ENCODE results near the gene MTTP.
"Not testable (repeated sequence)": the region's sequence is repeated elsewhere in the genome, so short reads cannot be mapped to it uniquely, and the experiment has no call there.

Gene MTTP
- total RNA-seq = 0 reads per million in 2 donors

DNA sequence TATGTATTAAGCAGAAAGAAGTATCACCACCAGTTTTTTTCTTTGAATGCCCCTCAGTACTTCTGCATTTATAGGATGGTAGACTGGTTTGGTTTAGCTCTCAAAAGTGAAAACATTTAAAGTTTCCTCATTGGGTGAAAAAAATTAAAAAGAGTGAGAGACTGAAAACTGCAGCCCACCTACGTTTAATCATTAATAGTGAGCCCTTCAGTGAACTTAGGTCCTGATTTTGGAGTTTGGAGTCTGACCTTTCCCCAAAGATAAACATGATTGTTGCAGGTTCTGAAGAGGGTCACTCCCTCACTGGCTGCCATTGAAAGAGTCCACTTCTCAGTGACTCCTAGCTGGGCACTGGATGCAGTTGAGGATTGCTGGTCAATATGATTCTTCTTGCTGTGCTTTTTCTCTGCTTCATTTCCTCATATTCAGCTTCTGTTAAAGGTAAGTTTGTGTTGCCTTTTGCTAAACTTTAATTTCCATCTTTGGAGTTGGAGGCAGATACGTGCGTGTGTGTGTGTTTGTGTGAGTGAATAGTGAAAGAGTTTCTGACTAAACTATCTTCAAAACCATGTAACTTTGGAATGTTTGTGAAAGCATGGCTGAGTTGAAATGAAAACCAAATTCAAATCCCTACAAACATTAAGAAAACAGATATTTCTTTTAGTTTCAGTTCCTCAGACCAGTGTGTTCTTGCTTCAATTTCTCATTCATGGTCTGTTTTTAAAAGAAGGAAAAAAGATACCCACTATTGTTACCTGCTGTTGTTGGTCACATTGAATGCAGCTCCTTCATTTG is at the start of gene MTTP:
Gene MTTP, plus strand, starts transcription at position 295 of the 795 bp plus-strand sequence. Its CDS starts 86 bp downstream, at position 381.
- no peak for DNase-seq

GRCh38 chr4:99529228-99529627 is 45.4 kb upstream of the MTTP start:
- DNase-seq = no peak

- DNase-seq = no peak
These were observed 44.7 kb upstream of the MTTP start for GRCh38 chr4:99529956-99530355.

DNA sequence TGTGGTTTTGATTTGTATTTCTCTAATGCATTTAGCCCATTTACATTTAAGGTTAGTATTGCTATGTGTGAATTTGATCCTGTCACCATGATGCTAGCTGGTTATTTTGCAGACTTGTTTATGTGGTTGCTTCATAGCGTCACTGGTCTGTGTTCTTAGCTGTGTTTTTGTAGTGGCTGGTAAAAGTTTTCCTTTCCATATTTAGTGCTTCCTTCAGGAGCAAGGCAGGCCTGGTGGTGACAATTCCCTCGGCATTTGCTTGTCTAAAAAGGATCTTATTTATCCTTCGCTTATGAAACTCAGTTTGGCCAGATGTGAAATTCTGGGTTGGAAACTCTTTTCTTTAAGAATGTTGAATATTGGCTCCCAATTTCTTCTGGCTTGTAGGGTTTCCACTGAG is 39.9 kb upstream of the MTTP start:
- not testable (repeated sequence) for DNase-seq

DNA sequence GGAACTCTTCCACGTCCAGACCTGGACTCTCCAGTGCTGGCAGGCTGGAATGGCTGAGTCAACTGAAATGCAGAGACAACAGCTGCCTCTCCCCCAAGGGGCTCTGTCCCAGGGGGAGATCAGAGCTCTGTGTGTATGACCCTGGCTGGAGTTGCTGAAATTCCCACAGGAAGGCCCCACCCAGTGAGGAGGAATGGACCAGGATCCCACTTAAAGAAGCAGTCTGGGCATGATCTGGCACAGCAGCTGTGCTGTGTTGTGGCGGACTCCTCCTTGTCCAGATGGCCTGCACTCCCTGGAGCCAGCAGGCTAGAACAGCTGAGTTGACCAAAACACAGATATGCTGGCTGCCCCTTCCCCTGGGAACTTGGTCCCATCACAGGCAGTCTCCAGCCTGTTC is 38.4 kb upstream of the MTTP start:
- DNase-seq = no peak

- DNase-seq = no peak
These were observed 37.8 kb upstream of the MTTP start for GRCh38 chr4:99536848-99537247.

GRCh38 chr4:99537674-99538073 is 37.0 kb upstream of the MTTP start:
- DNase-seq = no peak

DNA sequence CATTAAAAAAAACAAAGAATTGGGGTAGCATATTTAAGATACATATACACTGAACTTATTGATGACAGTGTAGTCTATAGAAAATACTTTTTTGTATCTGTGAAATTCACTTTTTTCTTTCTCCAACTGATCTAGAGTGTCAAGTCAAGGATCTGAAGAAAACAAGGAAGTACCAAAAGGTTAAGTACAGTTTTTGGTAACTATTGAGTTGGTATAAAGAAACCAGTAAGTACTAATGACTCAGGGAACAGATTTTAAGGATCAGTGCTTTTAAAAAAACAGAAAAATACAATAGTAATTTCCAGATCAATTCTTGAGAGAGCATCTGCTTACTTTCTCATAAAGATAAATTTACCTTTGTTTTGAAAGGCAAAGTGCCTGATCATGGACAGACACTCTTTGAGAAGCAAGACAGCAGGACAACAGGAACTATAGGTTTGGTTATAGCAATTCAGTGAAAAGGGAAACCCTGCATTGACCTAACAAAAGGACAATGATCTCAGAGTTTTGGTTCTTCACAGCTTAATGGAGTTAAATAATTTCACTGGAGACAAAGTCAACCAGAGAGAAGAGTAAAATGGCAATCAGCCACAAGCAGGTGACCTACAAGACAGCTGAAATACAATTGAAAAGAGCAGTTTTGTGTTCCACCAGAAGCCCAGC is 34.2 kb upstream of the MTTP start:
- no peak for DNase-seq

GRCh38 chr4:99552872-99553271 is 21.8 kb upstream of the MTTP start:
- DNase-seq = no peak

GRCh38 chr4:99563310-99564186 is 11.1 kb upstream of the MTTP start, which contains the start of gene TRMT10A:
TRMT10A (minus strand) TSS chr4:99564039; CDS start chr4:99559338, 4,701 bp downstream.
- peak; percentile 89 for DNase-seq

- DNase-seq = no peak
These were observed 9.7 kb upstream of the MTTP start for GRCh38 chr4:99564921-99565320.

- DNase-seq = no peak
These were observed 2.7 kb upstream of the MTTP start for GRCh38 chr4:99571883-99572282.

- DNase-seq = no peak
These were observed 1.9 kb upstream of the MTTP start for GRCh38 chr4:99572527-99573240.

- no peak for DNase-seq
These were observed 772 bp upstream of the MTTP start for GRCh38 chr4:99573735-99574368.

- no peak for DNase-seq
These were observed 4.1 kb downstream of the MTTP start for GRCh38 chr4:99578714-99579113.

DNA sequence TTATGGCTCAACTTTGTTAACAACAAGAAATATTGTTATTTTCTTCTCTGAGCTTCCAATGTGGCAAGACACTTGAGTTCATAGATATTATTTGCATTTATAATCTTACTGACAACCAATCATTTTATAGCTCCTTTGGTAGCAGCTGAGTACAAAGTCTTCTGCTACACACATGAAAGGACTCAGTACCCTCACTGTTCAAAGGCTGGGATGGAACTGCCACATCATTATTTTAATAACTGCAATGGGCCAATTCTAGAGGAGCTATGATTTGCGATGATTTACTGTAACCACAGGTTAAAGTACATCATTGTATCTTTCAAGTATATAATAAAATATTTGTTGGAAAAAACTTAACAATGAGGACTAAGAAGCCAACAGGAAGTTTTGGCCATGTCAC is 10.9 kb downstream of the MTTP start:
- DNase-seq = no peak

DNA sequence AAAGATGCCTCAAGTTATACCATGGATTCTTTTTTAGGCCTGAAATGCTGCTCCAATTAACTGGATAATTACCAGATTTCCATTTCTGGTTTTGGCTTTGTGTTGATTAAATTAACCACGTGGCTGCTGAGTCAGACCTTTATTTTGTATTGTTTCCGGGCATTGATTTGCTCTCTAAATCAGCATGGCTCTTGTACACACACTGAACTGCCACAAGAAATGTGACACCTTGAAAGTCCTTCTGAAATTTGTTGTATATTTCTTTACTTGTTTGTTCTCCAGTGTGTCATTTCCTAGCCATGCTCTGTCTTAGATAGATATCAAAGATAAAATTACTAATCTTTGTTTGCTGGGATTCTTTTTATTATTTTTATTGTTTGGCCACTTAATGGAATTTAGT is 11.7 kb downstream of the MTTP start:
- no peak for DNase-seq

DNA sequence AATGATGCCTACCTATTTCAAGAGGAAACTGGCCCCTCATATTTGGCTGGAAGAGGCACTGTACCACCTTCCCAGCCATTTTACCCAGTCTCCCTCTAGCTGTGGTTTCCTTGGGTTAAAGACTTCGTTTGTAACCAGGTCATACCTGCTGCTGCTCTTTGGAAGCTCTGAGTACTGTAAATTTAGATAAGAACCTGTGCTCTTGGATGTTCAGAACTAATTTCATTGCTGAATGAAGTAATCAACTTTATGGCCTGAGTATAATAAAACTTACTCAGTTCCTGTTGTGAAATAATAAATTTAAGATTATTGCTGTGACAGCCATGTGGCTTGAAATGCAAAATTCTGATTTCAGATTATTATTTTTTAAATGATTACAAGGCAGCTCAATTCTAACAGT is 12.2 kb downstream of the MTTP start:
- DNase-seq = no peak

GRCh38 chr4:99587309-99587708 is 12.7 kb downstream of the MTTP start:
- DNase-seq = no peak

DNA sequence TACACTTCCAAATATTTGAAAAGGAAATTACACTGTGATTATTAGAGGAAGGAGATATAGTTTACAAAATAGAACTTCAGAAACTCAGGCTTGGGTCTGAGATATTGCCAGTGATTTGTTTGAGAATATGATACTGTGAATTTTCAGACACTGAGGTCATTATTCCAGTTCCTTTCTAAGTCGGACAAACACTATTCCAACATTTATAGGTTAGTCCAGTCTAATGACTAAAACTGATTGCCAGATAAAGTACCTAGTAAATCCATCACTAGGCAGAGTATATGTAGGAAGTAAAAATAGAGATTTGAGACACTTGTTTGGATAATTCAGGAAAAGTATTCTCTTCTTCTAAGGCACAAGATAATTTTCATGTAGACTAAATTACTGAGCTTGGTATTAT is 13.2 kb downstream of the MTTP start:
- no peak for DNase-seq

GRCh38 chr4:99591757-99592156 is 17.1 kb downstream of the MTTP start:
- no peak for DNase-seq

Data from T-helper 9 cell (primary cell).